ENCODE measurements around the gene FBXO42. TPM values are rescaled to one million over a fixed set of nuclear protein-coding genes. Genes with fewer than 3 reads are reported as not detected.
A peak's percentile ranks its signal among the peaks of the same experiment; 100 is the strongest.

Gene FBXO42
- total and polyA plus RNA-seq, 9 of the 15 experiments (the other 6 are each of a cell fraction or from before 2014, with no cell fraction given) = 7.2 to 24.8 (median 17.4) TPM

DNA sequence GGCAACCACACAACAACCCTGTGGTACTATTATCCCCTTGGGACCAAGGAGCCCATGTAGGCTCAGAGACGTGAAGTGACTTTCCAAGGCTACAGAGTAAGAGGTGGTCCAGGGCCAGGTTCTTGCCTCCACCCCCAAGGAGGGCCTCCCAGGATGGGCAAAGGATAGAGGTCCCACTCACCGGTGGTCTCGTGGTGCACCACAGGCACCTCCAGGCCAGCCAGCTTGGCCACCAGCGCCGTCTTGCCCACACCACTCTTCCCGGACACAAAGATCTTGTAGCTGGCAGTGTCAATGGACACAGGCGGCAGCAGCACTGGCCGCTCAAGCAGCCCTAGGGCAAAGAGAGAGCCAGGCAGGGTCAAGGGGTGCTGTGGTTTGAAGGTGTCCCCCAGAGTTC is 118.8 kb downstream of the FBXO42 start:
- intact Hi-C loops (cut with micrococcal nuclease) = no loop called here
- FAIRE-seq = no peak
- in situ Hi-C loops (cut with MboI) = no loop called here
- ChIA-PET POLR2A (interaction anchor here (0.7 to 2.2 kb wide), 2 partner anchors 17 to 193 kb away, joined by 3 to 9 read pairs; no protein-coding TSS in a partner anchor), CTCF (ENCODE audit: low intra/inter-chr PET ratio) (no interaction called here)
- Histone ChIP-seq H2AFZ (ENCODE audit: low read depth, low read length) (no peak overlapping the region), H3K4me1 (replicated peaks in 1 of 2; ENCODE audit: control insufficient read depth in 2 of 2, insufficient read depth in 2 of 2, low read length in 2 of 2) (peaks cover 51 to 57% of the 10 kb centered on the region in 2 experiments; a peak in 4 of 5 replicates), H3K9ac (ENCODE audit: insufficient read depth in 1 of 2, low read depth in 2 of 2, low read length in 2 of 2) (peak overlapping the region in 1 of 2 experiments; percentile 29; a peak in 1 of 4 replicates), H3K9me3 (replicated peaks; ENCODE audit: control insufficient read depth, insufficient read depth, low read depth, low read length) (0 out of 2 replicates have a peak, but pooled peaks cover 3% of the 10 kb centered on the region), H4K20me1 (replicated peaks; ENCODE audit: control insufficient read depth, insufficient read depth, low read length) (no peaks in the 10 kb centered on the region), H3K4me2 (ENCODE audit: insufficient read depth, low read length) (no peak overlapping the region; the same call in 1 of the 2 replicates), H3K27me3 (ENCODE audit: control insufficient read depth in 2 of 2, insufficient read depth in 2 of 2, low read length in 2 of 2) (no peaks in the 10 kb centered on the region), H3K79me2 (ENCODE audit: control insufficient read depth, insufficient read depth, low read length) (peaks cover 12% of the 10 kb centered on the region), H3K36me3 (ENCODE audit: control insufficient read depth, insufficient read depth, low read length) (peaks cover 21% of the 10 kb centered on the region; the same call in 2 of the 3 replicates), H3K27ac (ENCODE audit: extremely low read depth, low read depth, low read length) (no peak overlapping the region; the same call in 2 of the 3 replicates), H3K9me1 (ENCODE audit: control insufficient read depth, insufficient read depth, low read length) (peaks cover 8% of the 10 kb centered on the region), H3K4me3 (no peak overlapping the region)
- no peak for DNase-seq (ENCODE audit: extremely low read depth in 1 of 4, low spot score in 3 of 4)
- no TSS peak for BruUV-seq (replicated peaks)
- WGBS (ENCODE audit: insufficient coverage, low coverage, missing lambda C conversion rate) = 93% methylated on average over 8 of the region's 8 CpGs
- no peak for ATAC-seq
- no peak for TF ChIP-seq NFIX (CRISPR knock-in tag; IDR thresholded peaks at IDR 0.05; ENCODE audit: low read depth)
- TF ChIP-seq CBFA2T2 (conservative IDR thresholded peaks at IDR 0.05) = no peak
- no peak for TF ChIP-seq ETV5 (CRISPR knock-in tag; IDR thresholded peaks at IDR 0.05; ENCODE audit: low read depth)
- no peak for TF ChIP-seq ADNP (tag; IDR thresholded peaks at IDR 0.05)
- TF ChIP-seq ZNF165 (CRISPR knock-in tag; IDR thresholded peaks at IDR 0.05; ENCODE audit: borderline replicate concordance) = no peak
- TF ChIP-seq FOXM1 (IDR thresholded peaks at IDR 0.05; ENCODE audit: low read depth) = no peak
- TF ChIP-seq FOXM1 (CRISPR knock-in tag; IDR thresholded peaks at IDR 0.05; ENCODE audit: low read depth) = no peak
- TF ChIP-seq ASH1L (IDR thresholded peaks at IDR 0.05; ENCODE audit: borderline replicate concordance, low read depth, partially characterized antibody) = no peak
- no peak for TF ChIP-seq NELFE (IDR thresholded peaks at IDR 0.05; ENCODE audit: insufficient read depth, insufficient read length)
- TF ChIP-seq E2F6 (IDR thresholded peaks at IDR 0.05; ENCODE audit: borderline replicate concordance in 1 of 2, extremely low read depth in 1 of 2, insufficient read depth in 1 of 2, insufficient read length in 1 of 2, low read depth in 1 of 2, low read length in 1 of 2, poor library complexity in 1 of 2, severe bottlenecking in 1 of 2) = no peak
- TF ChIP-seq PTRF (tag; IDR thresholded peaks at IDR 0.05) = no peak
- TF ChIP-seq BACH1 (tag; IDR thresholded peaks at IDR 0.05) = no peak
- no peak for TF ChIP-seq SMAD2 (IDR thresholded peaks at IDR 0.05; ENCODE audit: low read depth, low read length)
- no peak for TF ChIP-seq POLR2AphosphoS5 (IDR thresholded peaks at IDR 0.05; ENCODE audit: control insufficient read depth, insufficient read depth, low read depth, low read length)
- TF ChIP-seq, protein P1, sequence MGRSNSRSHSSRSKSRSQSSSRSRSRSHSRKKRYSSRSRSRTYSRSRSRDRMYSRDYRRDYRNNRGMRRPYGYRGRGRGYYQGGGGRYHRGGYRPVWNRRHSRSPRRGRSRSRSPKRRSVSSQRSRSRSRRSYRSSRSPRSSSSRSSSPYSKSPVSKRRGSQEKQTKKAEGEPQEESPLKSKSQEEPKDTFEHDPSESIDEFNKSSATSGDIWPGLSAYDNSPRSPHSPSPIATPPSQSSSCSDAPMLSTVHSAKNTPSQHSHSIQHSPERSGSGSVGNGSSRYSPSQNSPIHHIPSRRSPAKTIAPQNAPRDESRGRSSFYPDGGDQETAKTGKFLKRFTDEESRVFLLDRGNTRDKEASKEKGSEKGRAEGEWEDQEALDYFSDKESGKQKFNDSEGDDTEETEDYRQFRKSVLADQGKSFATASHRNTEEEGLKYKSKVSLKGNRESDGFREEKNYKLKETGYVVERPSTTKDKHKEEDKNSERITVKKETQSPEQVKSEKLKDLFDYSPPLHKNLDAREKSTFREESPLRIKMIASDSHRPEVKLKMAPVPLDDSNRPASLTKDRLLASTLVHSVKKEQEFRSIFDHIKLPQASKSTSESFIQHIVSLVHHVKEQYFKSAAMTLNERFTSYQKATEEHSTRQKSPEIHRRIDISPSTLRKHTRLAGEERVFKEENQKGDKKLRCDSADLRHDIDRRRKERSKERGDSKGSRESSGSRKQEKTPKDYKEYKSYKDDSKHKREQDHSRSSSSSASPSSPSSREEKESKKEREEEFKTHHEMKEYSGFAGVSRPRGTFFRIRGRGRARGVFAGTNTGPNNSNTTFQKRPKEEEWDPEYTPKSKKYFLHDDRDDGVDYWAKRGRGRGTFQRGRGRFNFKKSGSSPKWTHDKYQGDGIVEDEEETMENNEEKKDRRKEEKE (IDR thresholded peaks at IDR 0.05; ENCODE audit: borderline replicate concordance in 1 of 2, control insufficient read depth in 1 of 2, low read depth in 2 of 2, low read length in 1 of 2) = no peak
- TF ChIP-seq KLF1 (tag; IDR thresholded peaks at IDR 0.05) = no peak
- no peak for TF ChIP-seq ZKSCAN8 (CRISPR knock-in tag; IDR thresholded peaks at IDR 0.05)
- no peak for TF ChIP-seq CEBPG (CRISPR knock-in tag; IDR thresholded peaks at IDR 0.05)
- no peak for TF ChIP-seq CEBPG (tag; conservative IDR thresholded peaks at IDR 0.05 in 1 of 2, IDR thresholded peaks at IDR 0.05 in 1 of 2)

Measured in K562 (cell line).